Adrenal gland (tissue), 5 donors: ENCODE data around the gene FBXO21.

Source experiments
- CTCF ChIP-seq, 6 experiments: fragments of 450-650 bp in 4 of 6; fragments of 200-600 bp in 2 of 6; sonication (generic) in 1 of 6; IDR thresholded peaks; 1 replicate in 5 of 6; 2 replicates in 1 of 6; pipeline versions ENCODE4 v1.5.1 to v1.8.0; 2016 to 2021; ENCODE audit warnings: antibody characterized with exemption in 6 of 6, mild to moderate bottlenecking in 2 of 6, moderate library complexity in 1 of 6
- POLR2A ChIP-seq, 2 donors: fragments of 450-650 bp; IDR thresholded peaks; one replicate each; pipeline ENCODE4 v1.6.1; 2017; ENCODE audit warnings: antibody characterized with exemption in 2 of 2, mild to moderate bottlenecking in 2 of 2, moderate library complexity in 1 of 2
- donor health status: DM: no; HTN: no; CAD: no.

GRCh38 chr12:117092511-117092780 lies 97.8 kb downstream of the FBXO21 start:
- no peak for TF ChIP-seq CTCF (IDR thresholded peaks at IDR 0.05)
- TF ChIP-seq POLR2A (IDR thresholded peaks at IDR 0.05): no peak
